HG03460 (cell line): ENCODE results near the gene GALNT7.
A peak's percentile ranks its signal among the peaks of the same experiment; 100 is the strongest.

Experiments used
- ATAC-seq: cut with Tn5 transposase; IDR thresholded peaks from one replicate; pipeline ENCODE4 v1.9.1; 2021; ENCODE audit not compliant: unreplicated experiment

The GALNT7 gene

DNA sequence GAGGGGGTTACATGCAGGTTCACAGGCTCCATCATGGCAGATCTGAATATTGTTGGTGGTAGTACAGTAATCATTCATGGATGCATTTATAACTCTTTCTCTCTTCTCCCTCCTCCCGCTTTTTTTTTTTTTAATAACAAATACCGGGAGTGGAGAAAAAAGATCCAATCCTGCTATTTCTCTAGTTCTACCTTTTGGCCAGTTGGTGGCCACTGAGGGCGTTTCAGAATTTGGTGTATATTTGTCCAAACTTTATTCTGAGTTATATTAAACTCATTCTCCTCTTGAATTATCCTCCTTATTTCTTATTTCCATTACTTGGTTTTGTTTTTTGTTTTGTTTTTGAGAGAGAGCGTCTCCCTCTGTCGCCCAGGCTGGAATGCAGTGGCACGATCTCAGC, 90.7 kb downstream of the GALNT7 start:
- ATAC-seq, result no peak

DNA sequence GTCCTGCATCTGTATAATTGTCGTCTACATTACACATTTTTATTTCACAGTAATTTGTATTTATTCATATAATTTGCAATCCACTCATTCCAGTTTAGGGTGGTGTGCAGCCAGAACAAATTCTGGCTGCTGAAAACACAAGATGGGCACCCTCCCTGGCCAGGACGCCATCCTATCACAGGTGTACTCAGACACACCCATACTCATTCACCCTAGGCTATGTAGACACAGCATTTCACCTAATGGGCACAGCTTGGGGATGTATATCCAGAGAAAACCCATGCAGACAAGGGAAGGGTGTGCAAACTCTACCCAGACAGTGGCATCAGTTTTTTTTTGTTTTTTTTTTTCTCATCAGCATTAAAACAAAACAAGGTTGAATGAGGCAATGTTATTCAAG, 92.4 kb downstream of the GALNT7 start:
- ATAC-seq, result no peak

DNA sequence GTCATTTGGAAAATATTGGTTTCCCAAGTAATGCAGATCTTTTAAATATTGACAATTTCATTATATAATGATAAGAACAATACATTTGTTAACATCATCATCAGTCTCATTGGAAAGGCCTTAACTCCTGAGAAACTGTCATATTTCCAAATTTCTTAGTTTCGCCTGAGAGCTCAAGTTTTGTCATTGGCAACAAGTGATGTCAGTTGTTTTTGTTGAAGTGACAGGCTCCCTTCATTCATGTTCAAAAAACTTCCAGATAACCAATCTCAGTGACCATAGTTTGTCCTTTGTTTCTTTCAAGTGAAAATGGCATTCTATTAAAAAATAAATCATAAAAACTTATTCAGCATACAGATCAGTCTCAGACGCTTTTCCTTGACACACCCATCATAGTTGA, 93.8 kb downstream of the GALNT7 start:
- no peak for ATAC-seq

DNA sequence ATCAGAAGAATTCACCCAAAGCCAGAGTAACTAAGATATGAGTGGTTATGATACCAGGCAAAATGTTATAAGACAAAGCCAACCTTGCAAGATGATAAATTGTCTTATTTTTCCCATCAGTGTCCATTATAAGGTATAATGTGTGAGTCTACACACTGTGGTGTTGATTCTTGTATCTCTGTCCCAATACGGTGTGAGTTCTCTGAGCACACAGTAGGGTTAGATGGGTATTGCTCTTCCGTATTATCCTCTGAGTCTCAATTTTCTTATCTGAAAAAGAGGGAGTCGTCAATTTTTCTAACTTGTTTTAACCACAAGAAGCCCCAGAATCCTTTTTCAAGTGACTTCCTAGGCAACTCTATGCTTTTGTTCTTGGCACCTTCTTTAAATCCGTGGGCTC, 95.6 kb downstream of the GALNT7 start:
- ATAC-seq, result peak; percentile 20

DNA sequence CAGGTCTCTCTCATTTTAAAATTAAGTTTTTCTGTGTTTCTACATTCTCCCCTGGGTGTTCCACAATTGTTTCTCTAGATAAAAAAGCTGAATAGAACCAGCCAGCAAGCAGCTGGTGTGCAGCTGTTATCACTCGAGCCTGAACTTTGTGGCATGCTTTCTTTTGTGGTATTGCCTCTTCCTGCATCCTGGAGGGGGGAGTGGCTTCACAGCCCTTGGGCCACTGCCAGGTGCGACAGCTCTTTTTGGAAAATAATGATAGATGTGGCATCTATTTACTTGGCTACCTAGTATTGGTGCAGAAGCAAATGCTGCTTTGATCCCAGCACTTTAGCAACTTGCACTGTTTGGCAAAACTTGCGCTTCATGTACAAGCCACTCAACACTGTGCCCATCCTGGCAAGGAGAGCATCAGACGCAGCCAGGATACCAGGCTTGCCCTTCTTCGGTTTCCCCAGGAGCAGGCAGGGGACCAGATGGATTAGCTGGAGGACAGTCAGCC, 96.1 kb downstream of the GALNT7 start:
- ATAC-seq, result peak; percentile 94

DNA sequence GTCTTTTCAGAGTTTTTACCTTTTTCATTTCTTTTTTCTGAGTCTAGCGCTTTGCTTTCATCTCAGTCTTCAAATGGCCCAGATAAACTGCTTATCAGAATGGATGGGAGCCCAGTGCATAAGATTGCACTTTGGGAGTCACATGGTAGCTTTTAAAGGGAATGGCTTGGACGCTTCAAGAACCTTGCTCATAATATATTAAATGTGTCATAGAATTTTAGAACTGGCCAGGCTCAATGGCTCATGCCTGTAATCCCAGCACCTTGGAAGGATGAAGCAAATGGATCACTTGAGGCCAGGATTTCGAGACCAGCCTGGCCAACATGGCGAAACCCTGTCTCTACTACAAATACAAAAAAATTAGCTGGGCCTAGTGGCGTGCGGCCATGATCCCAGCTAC, 97.1 kb downstream of the GALNT7 start:
- ATAC-seq, result no peak

DNA sequence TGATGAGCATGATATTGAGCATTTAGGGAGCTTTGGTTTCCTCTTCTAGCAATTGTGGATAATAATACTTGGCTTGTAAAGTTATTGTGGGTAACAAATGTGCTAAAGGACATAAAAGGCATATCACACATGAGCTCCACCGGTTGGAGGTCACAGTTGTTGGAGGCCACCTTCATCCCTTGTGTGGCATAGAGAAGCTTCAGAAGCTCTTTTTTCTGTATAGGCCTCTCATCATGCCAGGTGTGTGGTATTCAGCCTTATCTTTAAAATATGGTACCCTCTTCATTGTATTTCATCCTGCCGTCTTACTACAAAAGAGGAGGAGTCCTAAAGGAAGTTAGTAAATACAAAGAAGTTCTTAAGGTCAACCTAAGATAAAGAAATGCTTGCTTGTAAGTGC, 99.1 kb downstream of the GALNT7 start:
- ATAC-seq, result no peak

DNA sequence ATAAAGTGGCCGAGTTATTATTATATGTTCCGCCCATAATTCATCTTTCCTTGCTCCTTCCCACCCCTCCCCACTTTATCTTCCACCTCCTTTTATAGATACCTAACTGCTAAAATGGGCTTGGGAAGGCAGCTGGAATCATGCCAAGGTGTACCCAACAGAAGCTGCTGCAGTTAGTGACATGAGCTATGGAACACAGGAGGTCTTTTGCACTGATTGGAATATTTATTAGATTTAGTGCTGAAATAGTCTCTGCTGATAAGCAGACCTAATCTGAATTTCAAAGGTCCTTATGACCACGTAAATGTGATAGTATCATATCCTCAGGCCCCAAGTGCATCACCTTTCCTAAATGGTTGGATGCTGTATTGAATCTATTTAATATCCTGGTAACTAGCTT, 100.7 kb downstream of the GALNT7 start:
- ATAC-seq, result no peak

DNA sequence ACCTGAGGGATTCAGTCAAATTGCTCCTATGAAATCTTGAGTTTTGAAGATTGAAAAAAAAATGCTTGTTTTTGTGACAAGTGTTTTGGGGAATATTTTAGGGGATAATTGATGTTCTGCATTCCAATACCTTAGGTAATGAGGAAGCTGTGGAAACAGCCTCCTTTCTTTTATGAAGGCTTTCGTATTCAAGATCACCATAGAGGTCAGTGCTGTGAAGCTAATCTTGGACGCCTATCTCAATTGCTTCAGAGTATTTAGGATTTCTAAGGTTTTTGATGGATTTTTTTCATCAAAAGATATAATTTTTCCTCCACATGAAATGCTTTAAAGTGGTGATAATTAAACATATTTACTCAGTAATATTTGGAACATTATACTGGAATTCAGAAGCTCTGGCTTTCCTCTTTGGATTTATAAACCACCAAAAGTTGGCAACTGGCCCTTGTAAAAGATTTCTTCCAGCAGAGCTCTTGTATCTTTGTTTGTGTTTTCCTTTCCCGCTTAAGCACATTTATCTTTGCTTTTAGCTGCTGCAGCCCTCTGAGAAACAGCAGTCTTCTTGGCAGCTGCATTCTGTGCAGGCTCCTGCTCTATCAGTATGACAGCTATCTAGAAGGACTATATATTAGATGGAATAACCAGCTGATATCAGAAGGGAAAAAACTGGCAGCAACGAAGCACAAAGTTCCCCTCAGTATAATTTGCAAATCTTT, 101.9 kb downstream of the GALNT7 start:
- ATAC-seq, result no peak

DNA sequence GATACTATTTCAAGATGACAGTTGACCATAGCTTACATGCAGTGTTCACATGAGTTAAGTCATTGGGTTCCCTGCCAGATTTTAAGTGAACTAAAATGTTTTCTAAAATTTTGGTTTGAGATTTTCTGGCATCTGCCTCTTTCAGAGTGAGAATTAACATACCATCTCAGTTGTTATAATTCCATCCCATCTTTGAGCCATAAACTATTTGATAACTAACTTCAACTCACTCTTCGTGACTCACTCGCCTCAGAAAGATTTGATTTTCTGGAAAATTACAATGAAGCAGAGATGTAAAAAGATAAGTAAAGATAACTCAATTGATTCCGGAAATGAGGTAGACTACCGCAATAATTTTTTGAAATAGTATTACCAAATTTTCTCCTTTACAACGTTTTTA, 103.7 kb downstream of the GALNT7 start:
- no peak for ATAC-seq

DNA sequence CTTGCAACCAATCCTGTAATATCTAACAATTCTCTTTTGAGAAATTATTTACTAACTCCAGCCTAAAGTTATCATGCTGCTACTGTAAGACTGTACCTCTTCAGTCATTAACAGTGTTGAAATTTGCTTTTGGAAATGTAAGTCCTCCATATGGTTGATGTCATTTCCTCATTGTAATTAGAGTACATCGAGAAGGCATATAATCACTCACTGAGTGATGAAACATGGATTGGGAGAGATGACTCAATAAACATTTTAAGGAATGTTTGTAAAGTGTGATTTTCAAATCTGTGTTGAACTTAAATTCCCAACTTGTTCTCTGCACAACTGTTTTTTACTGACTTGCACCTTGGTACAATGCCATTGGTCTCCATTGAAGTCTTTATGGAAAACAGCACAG, 104.4 kb downstream of the GALNT7 start:
- no peak for ATAC-seq

DNA sequence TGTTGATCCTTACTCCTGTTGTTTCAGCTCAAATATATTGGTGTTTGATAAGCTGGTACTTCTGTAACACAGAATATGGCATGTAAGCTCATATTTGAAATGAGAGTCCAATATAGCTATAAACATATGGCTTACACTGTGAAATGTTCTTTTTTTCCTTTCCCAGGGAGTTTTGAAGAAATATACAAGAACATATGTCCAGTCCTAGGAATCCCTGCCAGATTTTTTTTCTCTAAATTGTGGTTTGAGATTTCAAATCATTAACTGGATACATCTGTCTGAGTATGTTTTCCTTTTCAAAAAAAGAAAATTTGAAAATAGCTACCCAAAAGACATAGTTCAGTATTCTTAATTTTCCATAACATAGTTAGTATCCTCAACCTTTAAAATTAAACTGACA, 105.3 kb downstream of the GALNT7 start:
- ATAC-seq, result no peak

DNA sequence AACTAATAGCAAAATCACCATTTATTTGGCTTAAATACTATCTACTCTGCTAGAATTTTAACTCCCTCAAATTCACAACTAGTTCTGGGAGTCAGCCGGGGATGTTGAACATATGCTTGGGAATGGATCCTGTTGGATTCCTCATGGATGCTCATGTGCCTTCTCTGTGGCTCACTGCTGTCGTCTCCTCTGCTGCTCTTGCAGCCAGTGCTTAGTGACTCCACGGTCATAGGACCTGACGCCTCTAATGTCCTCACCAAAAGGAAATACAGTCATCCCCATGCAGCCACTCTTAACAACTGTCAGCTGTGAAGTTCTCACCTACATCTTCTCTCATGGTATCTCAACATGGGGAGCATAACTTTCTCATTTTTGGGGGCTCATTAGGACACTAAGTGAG, 106.1 kb downstream of the GALNT7 start:
- no peak for ATAC-seq

DNA sequence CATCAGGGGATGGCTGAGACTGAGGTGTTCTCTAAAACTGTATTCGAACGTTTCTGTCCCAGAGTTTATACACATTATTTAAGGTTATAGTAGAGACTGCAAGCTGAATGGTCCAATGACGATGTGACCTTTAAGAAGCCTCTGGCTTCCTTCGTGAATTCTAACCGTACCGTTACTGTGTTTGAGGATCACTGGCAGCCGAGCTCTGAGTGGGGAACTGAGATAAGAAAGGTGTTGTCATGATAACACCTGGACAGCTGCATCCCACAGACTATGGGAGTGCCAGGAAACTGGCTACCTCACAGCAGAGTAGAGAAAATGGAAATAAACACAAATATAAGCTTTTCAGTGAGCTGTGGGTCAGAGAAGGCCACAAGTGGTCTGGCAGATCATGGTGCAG, 106.5 kb downstream of the GALNT7 start:
- ATAC-seq, result no peak

DNA sequence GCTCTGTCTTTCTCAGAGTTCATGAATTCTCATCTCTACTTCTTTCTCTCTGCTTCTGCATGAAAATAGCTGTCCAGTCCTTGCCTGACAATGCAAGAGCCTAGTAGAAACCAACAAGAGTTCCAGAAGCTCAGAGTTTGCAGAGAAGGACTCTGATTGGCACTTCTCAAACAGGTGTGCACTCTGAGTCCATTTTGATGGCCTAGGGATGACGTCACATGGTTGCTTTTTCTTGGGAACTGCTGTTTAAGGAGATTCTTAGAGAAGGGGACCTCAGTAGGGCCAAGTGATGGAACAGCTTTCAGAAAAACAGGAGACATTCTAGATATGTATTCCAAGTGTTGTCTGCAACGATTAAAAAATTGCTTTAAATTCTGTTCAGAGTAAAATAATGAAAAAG, 108.7 kb downstream of the GALNT7 start:
- ATAC-seq, result no peak

DNA sequence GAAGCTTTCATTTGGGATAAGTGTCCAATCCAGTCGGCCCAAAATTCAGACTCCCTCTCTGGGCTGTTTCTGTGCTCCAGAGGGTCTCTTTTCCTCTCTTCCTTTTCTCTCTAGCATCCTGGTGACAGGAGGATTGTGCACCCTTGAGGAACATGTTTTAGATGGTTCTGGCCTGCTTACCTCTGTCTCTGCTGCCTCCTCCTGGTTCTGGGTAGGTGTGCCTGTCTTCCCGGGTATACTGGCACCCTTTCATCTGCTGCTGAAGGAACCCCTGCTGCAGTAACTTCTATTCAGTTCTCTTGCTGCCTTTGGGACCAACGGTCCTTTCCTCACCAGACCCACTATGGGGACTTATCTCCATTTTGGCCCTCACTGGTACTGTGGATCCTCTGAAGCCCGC, 112.4 kb downstream of the GALNT7 start:
- ATAC-seq, result no peak

DNA sequence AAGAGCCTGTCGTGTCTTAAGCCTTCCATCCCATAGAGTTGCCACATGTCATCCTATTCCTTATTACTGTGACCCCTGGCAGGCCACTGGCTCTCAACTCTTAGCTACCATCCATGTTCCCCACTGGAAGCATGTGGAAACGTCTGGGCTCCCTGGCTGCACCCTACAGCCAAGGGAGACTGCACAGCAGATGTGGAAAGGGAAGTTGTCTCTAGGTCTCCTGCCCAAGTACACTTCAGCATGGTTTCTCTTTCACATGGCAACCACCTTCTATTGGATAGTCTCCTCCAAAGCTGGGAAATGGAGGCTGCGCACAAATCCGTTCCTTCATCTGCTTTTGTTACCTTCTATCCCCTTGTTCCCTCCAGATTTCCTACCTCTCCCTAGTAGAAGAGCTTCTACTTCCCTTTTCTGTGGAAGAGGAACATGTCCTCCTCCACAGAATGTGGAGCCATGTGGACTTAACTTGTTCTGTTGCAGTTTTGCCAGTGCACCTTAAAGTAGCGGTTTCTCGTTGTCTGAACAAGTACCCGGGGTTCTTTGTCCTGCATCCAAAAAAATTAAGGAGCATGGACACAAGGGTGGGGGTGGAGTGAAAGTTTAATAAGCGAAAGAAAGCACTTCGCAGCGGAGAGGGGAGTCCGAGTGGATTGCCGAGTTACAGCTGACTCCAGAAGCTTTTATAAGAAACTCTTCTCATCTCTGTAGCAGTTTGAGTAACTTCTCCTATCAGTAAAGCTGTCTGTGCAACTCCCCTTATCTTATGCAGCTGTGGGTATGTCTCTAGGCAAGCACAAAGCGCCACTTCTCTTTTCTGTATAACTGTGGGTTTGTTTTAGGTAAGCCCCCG, 113.0 kb downstream of the GALNT7 start:
- ATAC-seq, result no peak

DNA sequence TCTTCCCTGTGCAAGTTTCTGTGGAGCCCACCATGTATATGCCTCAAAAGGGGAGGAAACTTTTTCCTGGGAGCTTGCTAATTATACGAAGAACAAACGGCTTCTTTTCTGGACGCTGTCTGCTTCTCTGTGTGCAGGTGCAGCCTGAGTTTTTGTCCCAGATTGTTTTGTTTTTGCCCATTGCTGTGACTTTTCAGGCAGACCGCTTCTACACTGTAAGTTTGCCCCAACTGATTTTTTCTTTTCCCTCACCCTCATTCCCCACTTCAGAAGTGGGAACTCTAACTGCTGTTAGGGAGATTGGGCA, 113.6 kb downstream of the GALNT7 start:
- ATAC-seq, result no peak

DNA sequence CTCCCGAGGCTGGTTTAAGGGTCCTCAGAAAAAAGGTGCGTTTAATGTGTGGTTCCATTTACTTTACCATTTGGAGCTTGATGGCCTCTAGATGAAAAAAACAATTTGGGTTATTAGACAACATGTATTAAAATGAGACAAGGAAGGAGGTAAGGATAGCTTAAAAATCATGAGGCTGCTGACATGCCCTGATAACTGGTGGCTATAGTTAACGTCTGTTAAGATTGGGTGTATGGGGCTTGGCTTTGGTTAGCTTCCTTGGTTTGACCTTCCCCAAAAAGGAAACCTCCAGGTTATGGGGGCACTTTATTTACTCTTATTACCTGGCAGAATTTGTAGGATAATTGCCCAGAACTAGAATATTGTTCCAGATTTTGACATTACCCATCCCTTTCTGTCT, 114.0 kb downstream of the GALNT7 start:
- no peak for ATAC-seq

DNA sequence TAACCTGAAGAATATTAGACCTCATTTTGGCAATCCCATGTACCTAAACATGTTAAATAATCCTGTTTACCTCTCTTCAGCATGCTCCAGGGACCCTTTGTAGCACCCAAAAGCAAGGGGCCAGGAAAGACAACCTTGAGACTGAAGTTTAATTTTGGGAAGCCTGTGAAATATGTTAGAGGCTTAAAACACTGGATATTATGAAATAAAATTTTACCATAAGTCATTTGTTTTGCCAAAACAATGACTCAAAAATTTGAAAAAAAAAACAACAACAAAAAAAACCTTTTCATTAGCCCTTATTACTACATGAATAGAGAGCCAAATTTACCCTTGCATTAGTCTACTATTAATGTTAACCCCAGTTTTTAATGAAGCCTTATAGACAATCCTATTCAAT, 115.9 kb downstream of the GALNT7 start:
- ATAC-seq, result no peak

DNA sequence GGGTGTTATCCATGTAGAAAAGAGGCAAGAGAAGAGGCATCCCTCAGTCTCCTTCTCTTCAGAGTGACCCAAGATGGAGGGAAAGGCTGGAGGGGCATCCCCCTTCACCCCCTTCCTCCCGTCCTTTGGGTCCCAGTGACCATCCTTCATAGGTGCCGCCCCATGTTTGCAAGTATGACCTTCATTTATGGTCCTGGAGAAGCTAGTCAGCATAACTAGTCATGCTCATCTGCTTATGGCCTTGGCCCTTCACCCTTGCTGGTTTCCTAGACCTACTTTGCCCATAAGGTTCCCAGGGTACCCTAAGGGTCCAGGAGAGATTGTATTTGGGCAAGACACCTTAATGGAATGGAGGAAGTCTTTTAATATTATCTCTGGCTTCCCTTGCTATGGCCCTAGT, 118.9 kb downstream of the GALNT7 start:
- no peak for ATAC-seq

DNA sequence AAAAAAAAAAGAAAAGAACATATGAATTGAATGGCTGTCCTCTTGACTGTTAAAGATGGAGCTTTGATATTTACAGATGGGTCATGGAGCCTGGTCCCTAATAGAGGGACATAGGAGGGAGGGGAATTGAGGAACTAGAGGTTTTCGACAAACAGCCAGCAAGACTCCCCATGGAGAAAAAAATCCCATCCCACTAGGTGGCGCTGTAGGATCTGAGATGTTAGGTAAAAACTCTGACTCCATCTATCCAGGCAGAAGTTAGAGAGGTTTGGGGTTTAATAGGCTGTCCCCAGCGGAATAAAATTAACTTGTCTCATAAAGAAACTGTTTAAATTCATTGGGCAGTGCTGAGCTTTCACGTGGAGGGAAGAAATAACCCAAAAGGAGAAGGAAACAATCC, 119.7 kb downstream of the GALNT7 start:
- peak; percentile 52 for ATAC-seq
